ENCODE results near the gene OR8D4. TPM values are rescaled to one million over a fixed set of nuclear protein-coding genes. Genes with fewer than 3 reads are reported as not detected.

Gene OR8D4
- total and polyA plus RNA-seq, 2 experiments from 2014 or later, result not detected

DNA sequence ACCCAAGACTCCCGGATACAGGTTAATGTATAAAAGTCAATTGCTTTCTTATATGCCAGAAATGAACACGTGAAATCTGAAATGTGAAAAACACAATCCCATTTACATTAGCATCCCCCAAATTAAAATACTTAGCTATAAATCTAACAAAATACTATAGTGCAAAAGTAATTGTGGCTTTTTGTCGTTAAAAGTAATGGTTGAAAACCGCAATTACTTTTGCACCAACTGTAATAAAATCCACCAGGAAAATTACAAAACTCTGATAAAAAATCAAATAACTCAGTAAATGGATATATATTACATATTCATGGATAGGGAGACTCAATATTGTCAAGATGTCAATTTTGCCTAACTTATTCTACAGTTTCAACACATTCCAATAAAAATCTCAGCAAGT lies 21.1 kb upstream of the OR8D4 start:
- TF ChIP-seq EZH2phosphoT487 (IDR thresholded peaks at IDR 0.05; ENCODE audit: insufficient read depth, low read depth), result no peak
- no peak for TF ChIP-seq EZH2 (IDR thresholded peaks at IDR 0.05; ENCODE audit: insufficient read depth, poor library complexity, severe bottlenecking)
- no peaks in the 10 kb centered on the region for H4K20me1 ChIP-seq (ENCODE audit: insufficient read depth)

DNA sequence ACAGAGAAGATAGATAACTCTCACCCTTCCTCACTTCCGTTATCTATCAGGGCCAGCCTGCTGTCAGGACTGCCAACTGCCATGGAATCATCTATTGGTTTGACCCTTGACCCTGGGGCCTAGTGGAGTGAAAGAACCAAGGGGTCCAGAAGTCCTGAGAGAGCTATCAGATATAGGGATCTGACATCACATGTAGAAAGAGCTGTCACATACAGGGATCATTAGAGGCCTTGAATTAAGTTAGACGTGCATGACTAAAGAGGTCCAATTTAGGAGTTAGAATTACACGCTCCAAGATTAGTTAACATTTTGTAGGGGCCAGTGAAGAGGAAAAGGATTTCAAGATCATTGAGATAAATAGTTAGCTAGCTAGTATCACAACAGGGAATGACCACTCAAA lies 16.4 kb upstream of the OR8D4 start, which contains the start of gene TMEM225:
TSS of gene TMEM225 (minus strand) at position 101 of the 400 bp plus-strand sequence. CDS start 245 bp downstream, outside the sequence.
- Histone ChIP-seq H3K4me2 (ENCODE audit: unreplicated experiment) (no peak within 1 kb of the TSS), H3K36me3 (ENCODE audit: low read depth) (no peaks in the 10 kb centered on the region), H3K79me2 (ENCODE audit: insufficient read depth) (no peaks in the 10 kb centered on the region), H3K27ac (no peak within 1 kb of the TSS), H4K20me1 (ENCODE audit: insufficient read depth) (no peaks in the 10 kb centered on the region), H3K4me1 (ENCODE audit: insufficient read depth) (no peaks in the 10 kb centered on the region), H3K9ac (no peak within 1 kb of the TSS), H3F3A (ENCODE audit: insufficient read depth) (no peaks in the 10 kb centered on the region), H3K4me3 (no peak within 1 kb of the TSS), H3K9me3 (ENCODE audit: low read depth) (no peaks in the 10 kb centered on the region), H3K9me2 (ENCODE audit: insufficient read depth) (no peaks in the 10 kb centered on the region), H3K27me3 (replicated peaks; ENCODE audit: insufficient read depth) (no peaks in the 10 kb centered on the region), H2AFZ (no peak within 1 kb of the TSS)
- TF ChIP-seq EZH2phosphoT487 (IDR thresholded peaks at IDR 0.05; ENCODE audit: insufficient read depth, low read depth) (no peak), EZH2 (IDR thresholded peaks at IDR 0.05; ENCODE audit: insufficient read depth, poor library complexity, severe bottlenecking) (no peak)
- 17 to 19% methylated on average over 3 of the region's 3 CpGs for WGBS, 2 experiments (ENCODE audit: low coverage in 1 of 2, low lambda C conversion rate in 2 of 2, missing lambda C conversion rate in 2 of 2)
- DNase-seq, result no peak
- in situ Hi-C loops (cut with MboI), result no loop called here

More for the DNA sequence above, 21.1 kb upstream of the OR8D4 start:
- no peaks in the 10 kb centered on the region for H3F3A ChIP-seq (ENCODE audit: insufficient read depth)
- no peak for DNase-seq
- no peaks in the 10 kb centered on the region for H3K36me3 ChIP-seq (ENCODE audit: low read depth)
- no peaks in the 10 kb centered on the region for H3K9me3 ChIP-seq (ENCODE audit: low read depth)
- H3K9ac ChIP-seq, result no peak overlapping the region
- 36 to 40% methylated on average over 4 of the region's 4 CpGs for WGBS, 2 experiments (ENCODE audit: low coverage in 1 of 2, low lambda C conversion rate in 2 of 2, missing lambda C conversion rate in 2 of 2)
- no peak overlapping the region for H2AFZ ChIP-seq
- no peaks in the 10 kb centered on the region for H3K4me1 ChIP-seq (ENCODE audit: insufficient read depth)
- no peaks in the 10 kb centered on the region for H3K27me3 ChIP-seq (replicated peaks; ENCODE audit: insufficient read depth)
- H3K4me3 ChIP-seq, result no peak overlapping the region
- H3K9me2 ChIP-seq (ENCODE audit: insufficient read depth), result no peaks in the 10 kb centered on the region
- H3K27ac ChIP-seq, result no peak overlapping the region
- in situ Hi-C loops (cut with MboI), result no loop called here
- H3K79me2 ChIP-seq (ENCODE audit: insufficient read depth), result no peaks in the 10 kb centered on the region
- no peak overlapping the region for H3K4me2 ChIP-seq (ENCODE audit: unreplicated experiment)

DNA sequence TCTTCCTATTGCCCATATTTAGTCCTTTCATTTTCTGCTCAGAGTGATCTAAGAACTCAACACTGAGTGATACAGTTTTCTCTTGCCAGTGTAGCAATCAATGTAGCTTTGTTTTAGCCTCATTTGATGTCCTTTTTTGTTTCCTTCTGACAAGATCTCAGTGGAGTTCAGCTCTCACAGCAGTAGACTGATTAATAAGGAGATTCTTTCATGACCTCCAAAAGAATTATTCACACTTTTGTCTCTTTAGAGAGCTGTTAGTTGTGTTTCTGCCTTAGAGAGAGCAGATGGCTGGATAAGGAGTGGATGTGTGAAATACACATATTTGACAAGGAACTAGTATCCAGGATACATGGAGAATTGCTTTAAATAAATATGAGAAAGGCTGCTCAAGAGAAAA lies 9.9 kb upstream of the OR8D4 start:
- Histone ChIP-seq H3K79me2 (ENCODE audit: insufficient read depth) (no peaks in the 10 kb centered on the region), H3K27me3 (replicated peaks; ENCODE audit: insufficient read depth) (0 out of 2 replicates have a peak, but pooled peaks cover 4% of the 10 kb centered on the region), H3K9me2 (ENCODE audit: insufficient read depth) (no peaks in the 10 kb centered on the region), H3K9ac (no peak overlapping the region), H3F3A (ENCODE audit: insufficient read depth) (no peaks in the 10 kb centered on the region), H3K4me2 (ENCODE audit: unreplicated experiment) (no peak overlapping the region), H4K20me1 (ENCODE audit: insufficient read depth) (no peaks in the 10 kb centered on the region), H3K4me3 (no peak overlapping the region), H2AFZ (no peak overlapping the region), H3K36me3 (ENCODE audit: low read depth) (no peaks in the 10 kb centered on the region), H3K4me1 (ENCODE audit: insufficient read depth) (no peaks in the 10 kb centered on the region), H3K9me3 (ENCODE audit: low read depth) (no peaks in the 10 kb centered on the region), H3K27ac (no peak overlapping the region)
- TF ChIP-seq EZH2 (IDR thresholded peaks at IDR 0.05; ENCODE audit: insufficient read depth, poor library complexity, severe bottlenecking), result no peak
- TF ChIP-seq EZH2phosphoT487 (IDR thresholded peaks at IDR 0.05; ENCODE audit: insufficient read depth, low read depth), result no peak
- in situ Hi-C loops (cut with MboI), result no loop called here
- no peak for DNase-seq

DNA sequence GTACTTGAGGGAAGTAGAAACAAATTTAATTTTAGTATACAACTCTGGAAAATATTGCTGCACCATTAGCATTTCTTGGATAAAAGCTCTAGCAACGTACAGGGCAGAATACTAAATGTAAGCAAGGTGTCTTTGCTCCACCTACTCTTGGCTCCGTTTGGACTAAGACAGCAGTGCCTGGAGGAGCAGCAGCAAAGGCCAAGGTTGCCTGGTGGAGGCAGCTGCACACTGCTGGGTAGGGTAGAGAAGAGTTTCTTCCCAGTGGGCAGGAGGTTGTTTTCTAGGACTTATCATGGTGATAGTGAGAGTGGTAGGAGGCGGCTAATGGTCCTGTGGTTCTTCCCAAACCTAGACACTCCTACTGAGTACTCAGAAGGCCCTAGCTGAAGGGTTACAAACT lies 2.2 kb upstream of the OR8D4 start:
- in situ Hi-C loops (cut with MboI), result no loop called here
- Histone ChIP-seq H3K36me3 (ENCODE audit: low read depth) (no peaks in the 10 kb centered on the region), H3K4me1 (ENCODE audit: insufficient read depth) (no peaks in the 10 kb centered on the region), H2AFZ (no peak overlapping the region), H3K9me2 (ENCODE audit: insufficient read depth) (no peaks in the 10 kb centered on the region), H4K20me1 (ENCODE audit: insufficient read depth) (no peaks in the 10 kb centered on the region), H3K4me2 (ENCODE audit: unreplicated experiment) (no peak overlapping the region), H3K9me3 (ENCODE audit: low read depth) (no peaks in the 10 kb centered on the region), H3K4me3 (no peak overlapping the region), H3K9ac (no peak overlapping the region), H3F3A (ENCODE audit: insufficient read depth) (no peaks in the 10 kb centered on the region), H3K27ac (no peak overlapping the region), H3K79me2 (ENCODE audit: insufficient read depth) (no peaks in the 10 kb centered on the region), H3K27me3 (replicated peaks; ENCODE audit: insufficient read depth) (peaks cover 4% of the 10 kb centered on the region; the same call in 1 of the 2 replicates)
- no peak for TF ChIP-seq EZH2phosphoT487 (IDR thresholded peaks at IDR 0.05; ENCODE audit: insufficient read depth, low read depth)
- DNase-seq, result no peak
- WGBS, 2 experiments (ENCODE audit: low coverage in 1 of 2, low lambda C conversion rate in 2 of 2, missing lambda C conversion rate in 2 of 2), result 7 to 11% methylated on average over 3 of the region's 3 CpGs

DNA sequence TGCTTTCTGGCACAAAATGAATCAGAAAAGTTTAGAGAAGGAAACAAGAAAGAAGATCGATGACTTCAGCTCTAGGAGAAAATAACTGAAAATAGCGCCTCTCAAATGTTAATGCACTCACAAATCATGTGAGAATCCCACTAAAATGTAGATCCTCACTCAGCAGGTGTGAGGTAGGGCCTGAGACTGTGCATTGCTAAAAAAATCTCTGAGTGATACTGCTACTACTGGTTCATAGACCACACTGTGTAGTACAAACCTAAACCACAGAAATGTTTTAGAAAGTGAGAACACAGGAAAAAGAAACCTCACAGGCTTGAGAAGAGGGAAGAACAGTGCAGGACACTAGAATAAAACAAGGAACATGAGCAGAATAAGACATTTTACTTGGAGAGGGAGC lies 2.0 kb downstream of the OR8D4 start:
- no peaks in the 10 kb centered on the region for H4K20me1 ChIP-seq (ENCODE audit: insufficient read depth)
- no peak for DNase-seq
- WGBS, 2 experiments (ENCODE audit: low coverage in 1 of 2, low lambda C conversion rate in 2 of 2, missing lambda C conversion rate in 2 of 2), result 14 to 18% methylated on average over 2 of the region's 2 CpGs

More for the DNA sequence above, 2.0 kb downstream of the OR8D4 start:
- H3K9me2 ChIP-seq (ENCODE audit: insufficient read depth), result no peaks in the 10 kb centered on the region
- no peak overlapping the region for H3K4me2 ChIP-seq (ENCODE audit: unreplicated experiment)
- no peaks in the 10 kb centered on the region for H3K4me1 ChIP-seq (ENCODE audit: insufficient read depth)
- H3K4me3 ChIP-seq, result no peak overlapping the region
- in situ Hi-C loops (cut with MboI), result no loop called here
- no peak for TF ChIP-seq EZH2 (IDR thresholded peaks at IDR 0.05; ENCODE audit: insufficient read depth, poor library complexity, severe bottlenecking)
- TF ChIP-seq EZH2phosphoT487 (IDR thresholded peaks at IDR 0.05; ENCODE audit: insufficient read depth, low read depth), result no peak
- no peak overlapping the region for H3K27ac ChIP-seq
- no peaks in the 10 kb centered on the region for H3F3A ChIP-seq (ENCODE audit: insufficient read depth)
- no peak overlapping the region for H3K9ac ChIP-seq
- no peaks in the 10 kb centered on the region for H3K36me3 ChIP-seq (ENCODE audit: low read depth)
- no peaks in the 10 kb centered on the region for H3K79me2 ChIP-seq (ENCODE audit: insufficient read depth)
- H2AFZ ChIP-seq, result no peak overlapping the region
- no peaks in the 10 kb centered on the region for H3K9me3 ChIP-seq (ENCODE audit: low read depth)
- peaks cover 4% of the 10 kb centered on the region for H3K27me3 ChIP-seq (replicated peaks; ENCODE audit: insufficient read depth)
